ENCODE results near the gene FEN1. TPM values are rescaled to one million over a fixed set of nuclear protein-coding genes. Genes with fewer than 3 reads are reported as not detected.

FEN1 gene
- total and polyA plus RNA-seq, 2 experiments from 2014 or later, result 13.5 to 39.2 TPM

DNA sequence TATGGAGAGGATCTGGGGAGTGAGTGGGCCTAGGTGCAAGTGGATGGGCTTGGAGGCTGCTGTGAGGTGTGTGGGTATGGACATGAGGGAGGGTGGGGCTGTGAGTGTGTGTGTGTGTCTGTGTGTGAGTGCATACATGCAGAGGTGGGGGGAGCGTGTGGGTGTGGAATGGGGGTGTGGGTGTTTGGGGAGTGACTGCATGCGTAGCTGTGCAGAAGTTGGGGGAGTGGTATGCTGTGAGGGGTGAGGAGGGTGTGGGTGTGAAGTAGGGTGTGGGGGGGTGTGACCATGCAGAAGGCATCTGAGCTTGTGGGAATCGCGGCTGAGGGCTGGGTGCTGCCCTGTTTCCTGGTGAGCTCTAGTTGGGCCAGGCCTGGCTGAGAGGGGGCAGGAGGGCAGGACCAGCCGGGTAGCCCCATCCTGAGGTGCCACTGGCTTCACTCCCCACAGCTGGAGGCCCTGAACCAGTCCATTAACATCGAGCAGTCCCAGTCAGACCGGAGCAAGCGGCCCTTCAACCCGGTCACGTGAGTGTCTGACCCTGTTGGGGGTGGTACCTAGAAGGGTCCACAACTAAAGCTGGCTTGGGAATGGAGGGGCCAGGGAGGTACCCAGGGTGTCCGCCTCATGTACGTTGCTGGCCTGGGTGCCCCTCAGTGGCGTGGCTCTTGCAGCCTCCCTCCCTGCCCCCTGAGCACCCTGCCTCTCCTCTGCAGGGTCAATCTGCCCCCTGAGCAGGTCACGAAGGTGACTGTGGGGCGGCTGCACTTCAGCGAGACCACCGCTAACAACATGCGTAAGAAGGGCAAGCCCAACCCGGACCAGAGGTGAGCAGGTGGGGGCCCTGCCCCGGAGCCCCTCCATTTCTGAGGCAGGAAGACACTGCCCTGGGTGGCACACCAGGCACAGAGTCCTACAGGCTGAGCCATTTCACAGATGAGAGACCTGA lies 16.8 kb upstream of the FEN1 start:
- DNase-seq (ENCODE audit: low read depth in 1 of 2, low spot score in 1 of 2), result no peak

GRCh38 chr11:61776561-61777075 lies 16.1 kb upstream of the FEN1 start:
- H3K4me1 ChIP-seq (ENCODE audit: low read depth), result peaks cover 26% of the 10 kb centered on the region
- DNase-seq (ENCODE audit: low read depth in 1 of 2, low spot score in 1 of 2), result peak; percentile 71 to 82

More for the DNA sequence above, 16.8 kb upstream of the FEN1 start:
- TF ChIP-seq, protein P1, sequence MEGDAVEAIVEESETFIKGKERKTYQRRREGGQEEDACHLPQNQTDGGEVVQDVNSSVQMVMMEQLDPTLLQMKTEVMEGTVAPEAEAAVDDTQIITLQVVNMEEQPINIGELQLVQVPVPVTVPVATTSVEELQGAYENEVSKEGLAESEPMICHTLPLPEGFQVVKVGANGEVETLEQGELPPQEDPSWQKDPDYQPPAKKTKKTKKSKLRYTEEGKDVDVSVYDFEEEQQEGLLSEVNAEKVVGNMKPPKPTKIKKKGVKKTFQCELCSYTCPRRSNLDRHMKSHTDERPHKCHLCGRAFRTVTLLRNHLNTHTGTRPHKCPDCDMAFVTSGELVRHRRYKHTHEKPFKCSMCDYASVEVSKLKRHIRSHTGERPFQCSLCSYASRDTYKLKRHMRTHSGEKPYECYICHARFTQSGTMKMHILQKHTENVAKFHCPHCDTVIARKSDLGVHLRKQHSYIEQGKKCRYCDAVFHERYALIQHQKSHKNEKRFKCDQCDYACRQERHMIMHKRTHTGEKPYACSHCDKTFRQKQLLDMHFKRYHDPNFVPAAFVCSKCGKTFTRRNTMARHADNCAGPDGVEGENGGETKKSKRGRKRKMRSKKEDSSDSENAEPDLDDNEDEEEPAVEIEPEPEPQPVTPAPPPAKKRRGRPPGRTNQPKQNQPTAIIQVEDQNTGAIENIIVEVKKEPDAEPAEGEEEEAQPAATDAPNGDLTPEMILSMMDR (IDR thresholded peaks at IDR 0.05; ENCODE audit: low read depth, low read length), result no peak
- peak overlapping the region; percentile 39 for H3K27ac ChIP-seq
- H3K36me3 ChIP-seq, result peaks cover 8% of the 10 kb centered on the region
- H3K4me3 ChIP-seq, result no peak overlapping the region
- H3K4me1 ChIP-seq (ENCODE audit: low read depth), result peaks cover 27% of the 10 kb centered on the region
- H3K27me3 ChIP-seq, result no peaks in the 10 kb centered on the region
- no peaks in the 10 kb centered on the region for H3K9me3 ChIP-seq (ENCODE audit: low read depth)

GRCh38 chr11:61777234-61778090 lies 15.2 kb upstream of the FEN1 start:
- Histone ChIP-seq H3K27ac (no peak overlapping the region), H3K27me3 (no peaks in the 10 kb centered on the region), H3K4me1 (ENCODE audit: low read depth) (peaks cover 17% of the 10 kb centered on the region), H3K4me3 (no peak overlapping the region), H3K9me3 (ENCODE audit: low read depth) (no peaks in the 10 kb centered on the region), H3K36me3 (peaks cover 13% of the 10 kb centered on the region)
- no peak for DNase-seq (ENCODE audit: low read depth in 1 of 2, low spot score in 1 of 2)
- TF ChIP-seq, protein P1 (IDR thresholded peaks at IDR 0.05; ENCODE audit: low read depth, low read length), result no peak

More at GRCh38 chr11:61776561-61777075, 16.1 kb upstream of the FEN1 start:
- Histone ChIP-seq H3K36me3 (peaks cover 10% of the 10 kb centered on the region), H3K27me3 (no peaks in the 10 kb centered on the region), H3K4me3 (no peak overlapping the region), H3K27ac (no peak overlapping the region), H3K9me3 (ENCODE audit: low read depth) (no peaks in the 10 kb centered on the region)
- TF ChIP-seq, protein P1 (IDR thresholded peaks at IDR 0.05; ENCODE audit: low read depth, low read length), result peak; percentile 80

DNA sequence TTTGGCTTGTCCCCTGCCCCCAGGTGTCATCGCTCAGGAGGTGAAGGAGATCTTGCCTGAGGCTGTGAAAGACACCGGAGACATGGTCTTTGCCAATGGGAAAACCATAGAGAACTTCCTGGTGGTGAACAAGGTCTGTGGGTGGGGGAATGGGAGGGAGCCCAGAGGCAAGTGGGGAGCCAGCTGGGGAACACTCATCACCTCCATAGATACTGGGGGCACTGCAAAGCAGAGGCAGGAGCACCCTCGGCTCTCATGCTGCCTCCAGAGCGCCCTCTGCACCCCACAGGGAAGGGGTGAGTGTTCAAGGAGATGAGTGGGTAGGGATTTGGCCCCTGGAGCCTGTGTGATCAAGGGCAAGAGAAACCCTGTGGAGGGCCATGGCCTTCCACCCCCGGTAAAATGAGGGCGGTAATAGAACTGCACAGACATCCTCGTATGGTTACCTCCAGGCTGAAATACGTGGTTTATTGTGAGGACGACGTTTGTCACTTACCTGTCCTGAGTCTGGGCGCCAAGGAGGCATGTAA lies 14.3 kb upstream of the FEN1 start:
- TF ChIP-seq, protein P1 (IDR thresholded peaks at IDR 0.05; ENCODE audit: low read depth, low read length), result no peak
- Histone ChIP-seq H3K4me3 (no peak overlapping the region), H3K9me3 (ENCODE audit: low read depth) (no peaks in the 10 kb centered on the region), H3K27me3 (no peaks in the 10 kb centered on the region), H3K27ac (no peak overlapping the region), H3K4me1 (ENCODE audit: low read depth) (peaks cover 8% of the 10 kb centered on the region), H3K36me3 (peaks cover 14% of the 10 kb centered on the region)
- no peak for DNase-seq (ENCODE audit: low read depth in 1 of 2, low spot score in 1 of 2)

Measured in cardiac muscle cell (in vitro differentiated cells and primary cell).